MCF 10A (cell line): ENCODE data around the gene DBNDD2. TPM values are rescaled to one million over a fixed set of nuclear protein-coding genes. Genes with fewer than 3 reads are reported as not detected.

Experiments used
- BruUV-seq: library from RNA; stranded (reverse); fragments of 400-500 nt; replicated peaks from 2 replicates; lab custom pipeline; 2021; lab: Mats Ljungman, UMichigan
- CTCF ChIA-PET: fragments of 300-600 bp; sonication (Branson Sonifier 250); formaldehyde crosslinking; extraction: SDS; loops from one replicate; lab custom pipeline; 2021; ENCODE audit warnings: antibody characterized with exemption, inconsistent platforms; lab: Yijun Ruan, JAX
- POLR2A ChIA-PET: fragments of 300-600, 350-650 bp; sonication (Branson Sonifier 250); formaldehyde crosslinking; extraction: SDS; loops from one replicate; lab custom pipeline; 2020; ENCODE audit warnings: antibody characterized with exemption, inconsistent platforms; lab: Yijun Ruan, JAX
- DNase-seq: peaks from one replicate; pipeline ENCODE4 v3.0.0-alpha.2; 2018; ENCODE audit not compliant: unreplicated experiment
- H3K27ac Mint-ChIP-seq: one replicate; pipeline ENCODE4 v1.8.0; 2022; ENCODE audit warnings: mild to moderate bottlenecking, low read depth, mixed read lengths; ENCODE audit not compliant: unreplicated experiment
- H3K27me3 Mint-ChIP-seq: one replicate; pipeline ENCODE4 v1.8.0; 2022; ENCODE audit warnings: mixed read lengths; ENCODE audit not compliant: insufficient read depth, unreplicated experiment
- H3K36me3 Mint-ChIP-seq: one replicate; pipeline ENCODE4 v1.8.0; 2022; ENCODE audit warnings: mild to moderate bottlenecking, moderate library complexity, mixed read lengths; ENCODE audit not compliant: insufficient read depth, unreplicated experiment
- H3K4me1 Mint-ChIP-seq: one replicate; pipeline ENCODE4 v1.8.0; 2022; ENCODE audit warnings: mixed read lengths; ENCODE audit not compliant: insufficient read depth, unreplicated experiment
- H3K4me3 Mint-ChIP-seq: one replicate; pipeline ENCODE4 v1.8.0; 2022; ENCODE audit warnings: mild to moderate bottlenecking, moderate library complexity, mixed read lengths; ENCODE audit not compliant: unreplicated experiment
- H3K9me3 Mint-ChIP-seq: one replicate; pipeline ENCODE4 v1.8.0; 2022; ENCODE audit warnings: mixed read lengths; ENCODE audit not compliant: unreplicated experiment
- CTCF ChIP-seq: fragments of 200-600 bp; IDR thresholded peaks from one replicate; pipeline ENCODE4 v1.8.0; 2022; ENCODE audit warnings: antibody characterized with exemption, mild to moderate bottlenecking; ENCODE audit not compliant: unreplicated experiment
- intact Hi-C: fragments of 100-400 bp; cut with micrococcal nuclease; formaldehyde crosslinking; loops from 2 replicates; pipeline ENCODE4 v1.14.1; 2022
- total RNA-seq: library from RNA; stranded (reverse); gene quantifications from 2 replicates; pipeline ENCODE4 v1.2.3, GENCODE V29; 2022

The DBNDD2 gene
- total RNA-seq, 1 experiment from 2014 or later: 9.1 TPM

GRCh38 chr20:45407067-45407745, 883 bp upstream of the DBNDD2 start:
- ChIA-PET CTCF (interaction anchor here (0.7 to 2.2 kb wide), 7 partner anchors 9 to 45 kb away, joined by 3 to 9 read pairs (median 3); partner anchors contain the start of gene SYS1), POLR2A (interaction anchor here (0.7 to 1.8 kb wide), 5 partner anchors 9 to 70 kb away, joined by 3 to 16 read pairs (median 4); partner anchors contain the start of gene PIGT)
- no peaks in the 10 kb centered on the region for H3K36me3 Mint-ChIP-seq
- BruUV-seq: no TSS peak
- no peaks in the 10 kb centered on the region for H3K27me3 Mint-ChIP-seq
- no peak for TF ChIP-seq CTCF
- intact Hi-C loops: no loop called here
- peaks cover under 1% of the 10 kb centered on the region for H3K9me3 Mint-ChIP-seq
- H3K27ac Mint-ChIP-seq: no peak overlapping the region
- no peak for DNase-seq
- peak overlapping the region; percentile 71 for H3K4me3 Mint-ChIP-seq
- H3K4me1 Mint-ChIP-seq: no peaks in the 10 kb centered on the region

- CTCF ChIA-PET: interaction anchor here (0.7 to 2.2 kb wide), 2 partner anchors 11 to 47 kb away, joined by 3 to 9 read pairs; partner anchors contain the start of gene SYS1
- no peak for TF ChIP-seq CTCF
- no peak for DNase-seq
- Mint-ChIP-seq H3K27me3 (no peaks in the 10 kb centered on the region), H3K4me1 (no peaks in the 10 kb centered on the region), H3K27ac (no peak overlapping the region), H3K4me3 (peak overlapping the region; percentile 16), H3K9me3 (no peaks in the 10 kb centered on the region), H3K36me3 (no peaks in the 10 kb centered on the region)
- no TSS peak for BruUV-seq
- POLR2A ChIA-PET: no interaction called here
- intact Hi-C loops: no loop called here
Observed at GRCh38 chr20:45408646-45409213, 641 bp downstream of the DBNDD2 start.

- H3K27ac Mint-ChIP-seq: no peak overlapping the region
- ChIA-PET POLR2A (interaction anchor here (0.6 kb wide), 1 partner anchor 420 kb away, joined by 3 read pairs; no protein-coding TSS in a partner anchor), CTCF (interaction anchor here (0.5 to 1.0 kb wide), 6 partner anchors 26 to 362 kb away, joined by 3 to 6 read pairs (median 3); partner anchors contain the start of gene SYS1)
- H3K9me3 Mint-ChIP-seq: no peaks in the 10 kb centered on the region
- H3K27me3 Mint-ChIP-seq: no peaks in the 10 kb centered on the region
- TF ChIP-seq CTCF: no peak
- BruUV-seq: TSS peak; percentile 38
- DNase-seq: no peak
- no peak overlapping the region for H3K4me3 Mint-ChIP-seq
- intact Hi-C loops: no loop called here
- H3K4me1 Mint-ChIP-seq: no peaks in the 10 kb centered on the region
- no peaks in the 10 kb centered on the region for H3K36me3 Mint-ChIP-seq
Observed at GRCh38 chr20:45409521-45410272, 1.6 kb downstream of the DBNDD2 start.
